ENCODE results near the gene TBC1D5. TPM values are rescaled to one million over a fixed set of nuclear protein-coding genes. Genes with fewer than 3 reads are reported as not detected.

The TBC1D5 gene
- total RNA-seq, 2 donors from 2014 or later: 46.8 to 71.1 TPM

DNA sequence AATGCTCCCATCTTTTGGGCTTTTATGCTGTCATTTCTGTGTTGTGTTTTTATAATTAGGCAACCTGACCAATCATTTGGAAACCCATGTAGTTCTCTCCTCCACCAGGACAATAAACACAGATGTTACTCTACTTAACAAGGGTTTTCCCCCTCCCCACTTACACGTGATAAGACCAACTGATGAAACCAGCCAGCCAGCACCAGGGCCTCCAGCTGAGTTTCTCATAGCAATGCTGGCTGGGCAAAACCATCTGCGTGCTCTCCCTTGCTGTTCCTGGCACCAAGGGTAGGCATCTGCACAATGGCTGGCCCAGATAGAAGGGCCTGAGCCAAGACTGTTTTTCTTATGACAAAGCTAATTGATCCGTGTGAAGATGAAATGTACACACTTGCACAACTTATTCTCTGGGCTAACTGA is 547.2 kb downstream of the TBC1D5 start:
- ATAC-seq (peak; percentile 81), DNase-seq (peak; percentile 43 to 66 (median 54))
- intact Hi-C loops (cut with DNase I): no loop called here
- TF ChIP-seq POLR2A (IDR thresholded peaks at IDR 0.05): no peak
- TF ChIP-seq, protein P1, sequence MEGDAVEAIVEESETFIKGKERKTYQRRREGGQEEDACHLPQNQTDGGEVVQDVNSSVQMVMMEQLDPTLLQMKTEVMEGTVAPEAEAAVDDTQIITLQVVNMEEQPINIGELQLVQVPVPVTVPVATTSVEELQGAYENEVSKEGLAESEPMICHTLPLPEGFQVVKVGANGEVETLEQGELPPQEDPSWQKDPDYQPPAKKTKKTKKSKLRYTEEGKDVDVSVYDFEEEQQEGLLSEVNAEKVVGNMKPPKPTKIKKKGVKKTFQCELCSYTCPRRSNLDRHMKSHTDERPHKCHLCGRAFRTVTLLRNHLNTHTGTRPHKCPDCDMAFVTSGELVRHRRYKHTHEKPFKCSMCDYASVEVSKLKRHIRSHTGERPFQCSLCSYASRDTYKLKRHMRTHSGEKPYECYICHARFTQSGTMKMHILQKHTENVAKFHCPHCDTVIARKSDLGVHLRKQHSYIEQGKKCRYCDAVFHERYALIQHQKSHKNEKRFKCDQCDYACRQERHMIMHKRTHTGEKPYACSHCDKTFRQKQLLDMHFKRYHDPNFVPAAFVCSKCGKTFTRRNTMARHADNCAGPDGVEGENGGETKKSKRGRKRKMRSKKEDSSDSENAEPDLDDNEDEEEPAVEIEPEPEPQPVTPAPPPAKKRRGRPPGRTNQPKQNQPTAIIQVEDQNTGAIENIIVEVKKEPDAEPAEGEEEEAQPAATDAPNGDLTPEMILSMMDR (IDR thresholded peaks at IDR 0.05): no peak
- Histone ChIP-seq H3K27ac (no peak overlapping the region), H3K9me3 (no peaks in the 10 kb centered on the region), H3K27me3 (no peaks in the 10 kb centered on the region), H3K36me3 (replicated peaks in 1 of 2; ENCODE audit: insufficient read depth in 1 of 2, low read depth in 2 of 2) (no peaks in the 10 kb centered on the region), H3K4me3 (no peak overlapping the region), H3K4me1 (peaks cover 16% of the 10 kb centered on the region)
- 12 to 16% methylated on average over 3 of the region's 3 CpGs for WGBS, 2 donors

DNA sequence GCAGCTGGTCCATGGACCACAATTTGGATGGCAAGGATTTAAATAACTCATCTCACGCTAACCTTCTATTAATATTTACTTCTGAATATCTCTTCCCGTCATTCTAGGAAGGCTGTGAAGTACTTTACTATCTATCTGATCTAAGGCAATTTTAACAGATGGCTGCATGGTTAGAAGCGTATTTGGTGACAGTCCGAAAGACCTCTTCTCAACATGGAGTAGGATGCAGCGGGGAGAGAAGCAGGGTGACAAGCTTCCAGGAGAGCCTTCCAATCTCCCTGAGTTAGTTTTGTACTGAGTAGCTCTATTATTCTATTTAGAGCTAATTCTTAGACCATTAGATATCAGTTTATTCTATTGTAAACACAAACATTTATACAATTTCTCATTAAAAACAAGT is 548.3 kb downstream of the TBC1D5 start:
- Histone ChIP-seq H3K27ac (no peak overlapping the region), H3K4me1 (peaks cover 16% of the 10 kb centered on the region), H3K9me3 (no peaks in the 10 kb centered on the region), H3K36me3 (replicated peaks in 1 of 2; ENCODE audit: insufficient read depth in 1 of 2, low read depth in 2 of 2) (no peaks in the 10 kb centered on the region), H3K27me3 (no peaks in the 10 kb centered on the region), H3K4me3 (no peak overlapping the region)
- no peak for TF ChIP-seq POLR2A (IDR thresholded peaks at IDR 0.05)
- WGBS, 2 donors: 90 to 94% methylated on average over 5 of the region's 5 CpGs
- ATAC-seq (no peak), DNase-seq (no peak)
- intact Hi-C loops (cut with DNase I): no loop called here

DNA sequence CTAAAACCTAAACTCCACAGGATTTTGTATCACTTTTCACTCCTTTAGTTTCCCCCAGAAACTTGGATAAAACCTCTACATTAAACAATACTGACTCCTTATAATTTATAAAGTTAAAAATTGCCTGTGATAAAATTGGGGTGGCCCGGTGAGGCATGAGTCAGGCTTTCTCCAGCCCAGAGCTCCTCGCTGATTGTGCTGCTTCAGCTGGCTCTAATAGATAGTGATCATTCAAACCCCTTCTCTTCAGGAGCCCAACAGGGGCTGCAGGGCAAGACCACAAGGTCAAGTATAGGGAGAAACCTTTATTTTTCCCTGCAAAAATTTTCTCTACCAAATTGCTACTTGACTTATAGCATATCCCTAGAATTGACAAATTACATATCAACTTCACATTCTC is 549.4 kb downstream of the TBC1D5 start:
- no peak for ATAC-seq
- WGBS, 2 donors: 87 to 98% methylated on average over 2 of the region's 2 CpGs

DNA sequence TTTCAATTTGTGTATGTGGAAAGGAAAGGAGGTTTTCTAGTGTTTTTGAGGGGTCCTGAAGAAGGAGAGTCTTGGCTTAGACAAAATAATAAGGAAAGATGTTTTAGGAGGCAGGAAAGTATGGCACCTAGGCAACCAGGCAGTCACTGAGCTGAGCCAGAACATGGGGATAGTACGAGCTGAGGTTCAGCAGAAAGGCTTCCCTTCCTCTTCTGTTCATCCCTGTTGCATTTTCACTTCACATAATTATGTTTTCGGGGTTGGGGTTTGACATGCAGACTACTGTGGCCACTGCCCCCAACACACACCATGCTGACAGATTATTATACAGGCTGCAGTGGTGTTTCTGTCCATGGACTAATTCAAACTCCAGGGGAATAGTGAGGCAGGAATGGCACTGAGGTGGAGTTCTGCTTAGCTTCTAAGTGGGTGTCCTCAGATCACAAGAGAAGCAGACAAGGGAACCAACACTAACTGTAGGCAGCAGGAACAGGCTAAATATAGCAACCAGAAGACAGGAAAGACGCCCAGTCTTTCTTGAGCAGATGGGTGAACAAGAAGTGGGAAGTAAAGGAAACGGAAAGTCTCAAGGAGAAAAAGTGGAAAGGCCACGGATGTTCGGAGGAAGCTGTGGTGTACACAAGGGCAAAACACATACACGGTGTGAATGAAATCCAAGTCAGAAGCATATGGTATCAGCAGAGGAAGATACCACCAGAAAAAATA is 551.9 kb downstream of the TBC1D5 start:
- H3K4me1 ChIP-seq: peaks cover 9% of the 10 kb centered on the region
- no peak for TF ChIP-seq POLR2A (IDR thresholded peaks at IDR 0.05)
- TF ChIP-seq, protein P1 (IDR thresholded peaks at IDR 0.05): no peak
- intact Hi-C loops (cut with DNase I): no loop called here
- H3K27ac ChIP-seq: no peak overlapping the region
- no peaks in the 10 kb centered on the region for H3K36me3 ChIP-seq (replicated peaks in 1 of 2; ENCODE audit: insufficient read depth in 1 of 2, low read depth in 2 of 2)
- no peaks in the 10 kb centered on the region for H3K9me3 ChIP-seq
- H3K27me3 ChIP-seq: no peaks in the 10 kb centered on the region
- DNase-seq: peak in 1 of 4 donors; percentile 8
- ATAC-seq: no peak
- no peak overlapping the region for H3K4me3 ChIP-seq
- WGBS, 2 donors: 76 to 87% methylated on average over 7 of the region's 7 CpGs

More for the DNA sequence above, 549.4 kb downstream of the TBC1D5 start:
- intact Hi-C loops (cut with DNase I): no loop called here
- no peak for TF ChIP-seq POLR2A (IDR thresholded peaks at IDR 0.05)
- TF ChIP-seq, protein P1 (IDR thresholded peaks at IDR 0.05): no peak
- Histone ChIP-seq H3K27ac (no peak overlapping the region), H3K9me3 (no peaks in the 10 kb centered on the region), H3K27me3 (no peaks in the 10 kb centered on the region), H3K36me3 (replicated peaks in 1 of 2; ENCODE audit: insufficient read depth in 1 of 2, low read depth in 2 of 2) (no peaks in the 10 kb centered on the region), H3K4me3 (no peak overlapping the region), H3K4me1 (peaks cover 16% of the 10 kb centered on the region)
- DNase-seq: no peak

DNA sequence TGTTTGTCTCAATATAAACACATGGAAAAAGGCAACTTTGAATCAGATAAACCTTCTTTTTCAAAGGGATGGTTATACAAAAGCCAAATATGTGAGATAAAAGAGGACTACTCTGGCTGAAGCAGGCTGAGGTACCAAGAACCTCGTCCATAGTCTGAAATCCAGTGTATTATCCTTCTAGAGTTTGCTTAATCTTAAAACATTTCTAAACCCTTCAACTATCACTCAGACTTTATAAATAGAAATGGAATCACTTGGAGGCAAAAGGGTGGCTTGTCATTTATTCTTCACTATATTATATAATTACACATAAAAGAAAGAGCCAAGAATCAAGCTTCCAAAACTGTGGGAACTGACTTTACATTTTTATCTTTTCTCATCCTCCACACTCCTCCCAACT is 554.1 kb downstream of the TBC1D5 start:
- Histone ChIP-seq H3K4me3 (no peak overlapping the region), H3K27me3 (no peaks in the 10 kb centered on the region), H3K27ac (no peak overlapping the region), H3K36me3 (replicated peaks in 1 of 2; ENCODE audit: insufficient read depth in 1 of 2, low read depth in 2 of 2) (peaks cover 0 to 2% of the 10 kb centered on the region in 2 donors), H3K9me3 (no peaks in the 10 kb centered on the region), H3K4me1 (no peaks in the 10 kb centered on the region)
- DNase-seq: no peak
- WGBS, 2 donors: 97 to 100% methylated on average over 1 of the region's 1 CpG
- no peak for ATAC-seq
- intact Hi-C loops (cut with DNase I): no loop called here
- no peak for TF ChIP-seq POLR2A (IDR thresholded peaks at IDR 0.05)
- TF ChIP-seq, protein P1 (IDR thresholded peaks at IDR 0.05): no peak
